Ovary (tissue), 3 donors: ENCODE results near the gene RABGAP1L.

Source experiments
- CTCF ChIP-seq, 3 donors: fragments of 450-650 bp in 2 of 3; fragments of 200-600 bp in 1 of 3; IDR thresholded peaks; one replicate each; pipeline versions ENCODE4 v1.5.1 to v1.8.0; 2016 to 2022; ENCODE audit warnings: antibody characterized with exemption in 3 of 3, mild to moderate bottlenecking in 1 of 3
- EP300 ChIP-seq: sonication (generic); formaldehyde crosslinking; IDR thresholded peaks from one replicate; pipeline ENCODE4 v1.6.1; 2017; ENCODE audit warnings: antibody characterized with exemption
- POLR2A ChIP-seq: fragments of 450-650 bp; IDR thresholded peaks from one replicate; pipeline ENCODE4 v1.6.1; 2017; ENCODE audit warnings: antibody characterized with exemption, mild to moderate bottlenecking, moderate library complexity
- donor health status: DM: no; HTN: no; CAD: no.

DNA sequence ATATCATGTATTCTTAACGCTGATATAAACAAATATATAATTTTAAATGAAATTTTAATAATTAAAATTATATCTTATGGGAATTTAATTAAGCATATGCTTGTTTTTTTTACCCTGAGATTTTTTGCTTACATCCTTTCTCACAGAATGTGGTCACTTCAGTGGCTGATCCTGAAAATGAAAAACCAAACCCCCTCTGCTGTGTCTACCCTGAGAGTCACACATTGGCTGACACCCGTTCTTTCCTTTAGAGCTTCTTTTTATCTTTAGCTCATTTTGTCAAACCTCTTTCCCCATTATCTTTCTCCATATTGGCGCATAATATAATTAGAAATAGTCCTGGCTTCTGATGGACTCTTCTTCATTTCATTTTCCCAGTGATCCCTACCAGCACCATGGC is 829.7 kb downstream of the RABGAP1L start:
- TF ChIP-seq CTCF (IDR thresholded peaks at IDR 0.05) (no peak), POLR2A (no peak), EP300 (no peak)
